Muscle layer of duodenum (tissue), 2 donors: ENCODE measurements around the gene TECPR2.

Experiments
- H3K27ac ChIP-seq: one replicate; pipeline ENCODE4 v1.7.0; 2013; ENCODE audit warnings: mild to moderate bottlenecking, low read length
- H3K27me3 ChIP-seq: one replicate; pipeline ENCODE4 v1.7.0; 2013; ENCODE audit warnings: low read depth, mild to moderate bottlenecking, control low read depth, low read length
- H3K36me3 ChIP-seq, 2 donors: one replicate each; pipeline ENCODE4 v1.7.0; 2013; ENCODE audit warnings: low read length in 2 of 2, control low read depth in 1 of 2, mild to moderate bottlenecking in 1 of 2; ENCODE audit not compliant: insufficient read depth in 2 of 2, control insufficient read depth in 1 of 2
- H3K4me1 ChIP-seq, 2 donors: one replicate each; pipeline ENCODE4 v1.7.0; 2013; ENCODE audit warnings: low read length in 2 of 2, mild to moderate bottlenecking in 2 of 2, control low read depth in 1 of 2, moderate library complexity in 1 of 2; ENCODE audit not compliant: insufficient read depth in 2 of 2, control insufficient read depth in 1 of 2
- H3K4me3 ChIP-seq, 2 donors: one replicate each; pipeline ENCODE4 v1.7.0; 2013; ENCODE audit warnings: low read length in 2 of 2, low read depth in 1 of 2, mild to moderate bottlenecking in 1 of 2
- H3K9me3 ChIP-seq, 2 donors: one replicate each; pipeline ENCODE4 v1.7.0; 2013; ENCODE audit warnings: low read length in 2 of 2, control low read depth in 1 of 2, mild to moderate bottlenecking in 1 of 2; ENCODE audit not compliant: control insufficient read depth in 1 of 2
- donor health status: healthy.

TECPR2 gene

GRCh38 chr14:102498678-102499265 is 136.0 kb downstream of the TECPR2 start:
- Histone ChIP-seq H3K4me1 (peaks cover 0 to 5% of the 10 kb centered on the region in 2 donors), H3K27ac (no peak overlapping the region), H3K4me3 (no peak overlapping the region)

GRCh38 chr14:102499401-102500157 is 136.8 kb downstream of the TECPR2 start:
- Histone ChIP-seq H3K4me1 (peaks cover 0 to 5% of the 10 kb centered on the region in 2 donors), H3K27me3 (no peaks in the 10 kb centered on the region), H3K4me3 (no peak overlapping the region), H3K27ac (no peak overlapping the region), H3K9me3 (no peaks in the 10 kb centered on the region), H3K36me3 (peaks cover 0 to 25% of the 10 kb centered on the region in 2 donors)

More at GRCh38 chr14:102498678-102499265, 136.0 kb downstream of the TECPR2 start:
- H3K36me3 ChIP-seq = peaks cover 0 to 25% of the 10 kb centered on the region in 2 donors
- H3K27me3 ChIP-seq = no peaks in the 10 kb centered on the region
- no peaks in the 10 kb centered on the region for H3K9me3 ChIP-seq

GRCh38 chr14:102500158-102500662 is 137.5 kb downstream of the TECPR2 start:
- Histone ChIP-seq H3K27ac (peak overlapping the region; percentile 79), H3K36me3 (peaks cover 0 to 25% of the 10 kb centered on the region in 2 donors), H3K9me3 (no peaks in the 10 kb centered on the region), H3K27me3 (no peaks in the 10 kb centered on the region), H3K4me1 (peaks cover 0 to 5% of the 10 kb centered on the region in 2 donors), H3K4me3 (no peak overlapping the region)

- Histone ChIP-seq H3K4me3 (no peak overlapping the region), H3K27ac (peak overlapping the region; percentile 79), H3K4me1 (peaks cover 0 to 5% of the 10 kb centered on the region in 2 donors), H3K9me3 (no peaks in the 10 kb centered on the region), H3K27me3 (no peaks in the 10 kb centered on the region), H3K36me3 (peaks cover 0 to 25% of the 10 kb centered on the region in 2 donors)
These were observed 138.0 kb downstream of the TECPR2 start for GRCh38 chr14:102500713-102501112.

GRCh38 chr14:102501751-102502315 is 139.1 kb downstream of the TECPR2 start:
- Histone ChIP-seq H3K4me1 (peaks cover 0 to 5% of the 10 kb centered on the region in 2 donors), H3K27ac (no peak overlapping the region), H3K9me3 (no peaks in the 10 kb centered on the region), H3K4me3 (no peak overlapping the region), H3K27me3 (no peaks in the 10 kb centered on the region), H3K36me3 (peaks cover 0 to 29% of the 10 kb centered on the region in 2 donors)

GRCh38 chr14:102502571-102502970 is 139.8 kb downstream of the TECPR2 start:
- H3K4me1 ChIP-seq = peaks cover 0 to 5% of the 10 kb centered on the region in 2 donors
- H3K4me3 ChIP-seq = no peak overlapping the region
- H3K9me3 ChIP-seq = no peaks in the 10 kb centered on the region
- H3K27me3 ChIP-seq = no peaks in the 10 kb centered on the region
- peaks cover 0 to 26% of the 10 kb centered on the region in 2 donors for H3K36me3 ChIP-seq
- H3K27ac ChIP-seq = no peak overlapping the region

DNA sequence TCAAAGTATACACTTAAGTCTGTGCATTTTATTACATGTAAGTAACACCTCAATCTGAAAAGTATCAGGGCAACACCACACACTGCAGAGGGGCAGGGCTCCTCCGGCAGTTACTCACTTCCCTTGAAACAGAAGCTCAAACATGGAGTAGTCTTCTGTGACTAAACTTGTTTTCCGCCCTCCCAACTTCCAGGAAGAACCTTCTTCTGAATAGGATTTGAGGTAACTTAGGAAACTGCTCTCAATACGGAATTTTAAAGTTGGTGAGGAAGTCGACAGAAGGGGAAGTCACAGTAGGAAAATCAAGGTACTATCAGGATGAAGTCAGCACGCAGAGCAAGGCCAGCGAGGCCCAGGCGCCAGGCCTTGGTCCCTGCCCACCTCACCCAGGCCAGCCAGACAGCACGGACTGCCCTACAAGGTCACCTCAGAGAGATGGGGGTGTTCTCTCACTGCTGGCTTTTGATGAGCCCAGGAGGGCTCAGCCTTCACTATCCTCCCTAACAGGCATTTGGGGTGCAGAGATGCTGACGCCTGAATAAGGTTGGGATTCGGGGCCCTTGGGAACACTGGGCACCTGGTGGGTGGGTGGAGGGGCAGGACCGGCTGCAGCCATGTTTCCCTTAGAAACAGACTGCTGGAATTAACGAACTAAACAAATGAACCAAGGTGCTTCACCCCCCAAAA is 141.0 kb downstream of the TECPR2 start:
- H3K36me3 ChIP-seq = peaks cover 0 to 14% of the 10 kb centered on the region in 2 donors
- H3K27me3 ChIP-seq = no peaks in the 10 kb centered on the region
- H3K4me1 ChIP-seq = peaks cover 0 to 13% of the 10 kb centered on the region in 2 donors
- no peaks in the 10 kb centered on the region for H3K9me3 ChIP-seq
- H3K4me3 ChIP-seq = no peak overlapping the region
- H3K27ac ChIP-seq = no peak overlapping the region

- Histone ChIP-seq H3K27ac (no peak overlapping the region), H3K4me1 (peaks cover 0 to 12% of the 10 kb centered on the region in 2 donors), H3K36me3 (peaks cover 0 to 7% of the 10 kb centered on the region in 2 donors), H3K9me3 (no peaks in the 10 kb centered on the region), H3K4me3 (no peak overlapping the region), H3K27me3 (no peaks in the 10 kb centered on the region)
These were observed 141.7 kb downstream of the TECPR2 start for GRCh38 chr14:102504328-102504999.

GRCh38 chr14:102505000-102505619 is 142.4 kb downstream of the TECPR2 start:
- H3K27ac ChIP-seq = no peak overlapping the region
- no peaks in the 10 kb centered on the region for H3K9me3 ChIP-seq
- peaks cover 0 to 6% of the 10 kb centered on the region in 2 donors for H3K36me3 ChIP-seq
- H3K27me3 ChIP-seq = no peaks in the 10 kb centered on the region
- no peak overlapping the region for H3K4me3 ChIP-seq
- H3K4me1 ChIP-seq = peaks cover 0 to 12% of the 10 kb centered on the region in 2 donors

GRCh38 chr14:102505775-102506625 is 143.3 kb downstream of the TECPR2 start:
- Histone ChIP-seq H3K27me3 (no peaks in the 10 kb centered on the region), H3K9me3 (no peaks in the 10 kb centered on the region), H3K4me3 (no peak overlapping the region), H3K36me3 (peaks cover 0 to 6% of the 10 kb centered on the region in 2 donors), H3K27ac (no peak overlapping the region), H3K4me1 (peaks cover 0 to 17% of the 10 kb centered on the region in 2 donors)
